ENCODE data around the gene MYBL2. TPM values are rescaled to one million over a fixed set of nuclear protein-coding genes. Genes with fewer than 3 reads are reported as not detected.

MYBL2 gene
- total and polyA plus RNA-seq, 2 experiments from 2014 or later: 3.5 to 13.8 TPM

GRCh38 chr20:43681468-43681942 lies 14.6 kb downstream of the MYBL2 start:
- Histone ChIP-seq H3K4me1 (ENCODE audit: insufficient read depth) (no peaks in the 10 kb centered on the region), H2AFZ (no peak overlapping the region), H3K4me2 (no peak overlapping the region), H3K79me2 (peaks cover 3% of the 10 kb centered on the region), H3K4me3 (no peak overlapping the region), H3K9me2 (replicated peaks; ENCODE audit: insufficient read depth) (no peaks in the 10 kb centered on the region), H4K20me1 (ENCODE audit: insufficient read depth, poor library complexity, severe bottlenecking) (no peaks in the 10 kb centered on the region), H3K27ac (no peak overlapping the region), H3K27me3 (no peaks in the 10 kb centered on the region), H3K9me3 (ENCODE audit: low read depth) (no peaks in the 10 kb centered on the region), H3K36me3 (replicated peaks; ENCODE audit: insufficient read depth, low read depth) (no peaks in the 10 kb centered on the region)
- DNase-seq (ENCODE audit: low spot score): no peak
- no peak for TF ChIP-seq EZH2 (IDR thresholded peaks at IDR 0.05; ENCODE audit: borderline replicate concordance)
- TF ChIP-seq EZH2phosphoT487 (IDR thresholded peaks at IDR 0.05; ENCODE audit: low read depth, severe bottlenecking, unreplicated experiment): no peak
- no peak for TF ChIP-seq CTCF (IDR thresholded peaks at IDR 0.05; ENCODE audit: poor library complexity)
- WGBS (ENCODE audit: low lambda C conversion rate, missing lambda C conversion rate): 90% methylated on average over 8 of the region's 8 CpGs

- Histone ChIP-seq H3K9me2 (replicated peaks; ENCODE audit: insufficient read depth) (no peaks in the 10 kb centered on the region), H2AFZ (no peak overlapping the region), H3K27me3 (no peaks in the 10 kb centered on the region), H3K4me2 (no peak overlapping the region), H3K79me2 (no peaks in the 10 kb centered on the region), H4K20me1 (ENCODE audit: insufficient read depth, poor library complexity, severe bottlenecking) (no peaks in the 10 kb centered on the region), H3K36me3 (replicated peaks; ENCODE audit: insufficient read depth, low read depth) (no peaks in the 10 kb centered on the region), H3K4me1 (ENCODE audit: insufficient read depth) (no peaks in the 10 kb centered on the region), H3K27ac (no peak overlapping the region), H3K4me3 (no peak overlapping the region), H3K9me3 (ENCODE audit: low read depth) (no peaks in the 10 kb centered on the region)
- WGBS (ENCODE audit: low lambda C conversion rate, missing lambda C conversion rate): 83% methylated on average over 2 of the region's 2 CpGs
- no peak for TF ChIP-seq EZH2phosphoT487 (IDR thresholded peaks at IDR 0.05; ENCODE audit: low read depth, severe bottlenecking, unreplicated experiment)
- no peak for TF ChIP-seq CTCF (IDR thresholded peaks at IDR 0.05; ENCODE audit: poor library complexity)
- no peak for TF ChIP-seq EZH2 (IDR thresholded peaks at IDR 0.05; ENCODE audit: borderline replicate concordance)
- no peak for DNase-seq (ENCODE audit: low spot score)
These were observed 15.1 kb downstream of the MYBL2 start for GRCh38 chr20:43681991-43682410.

- Histone ChIP-seq H3K27ac (no peak overlapping the region), H3K4me1 (ENCODE audit: insufficient read depth) (no peaks in the 10 kb centered on the region), H3K79me2 (no peaks in the 10 kb centered on the region), H3K9me3 (ENCODE audit: low read depth) (no peaks in the 10 kb centered on the region), H3K27me3 (no peaks in the 10 kb centered on the region), H3K9me2 (replicated peaks; ENCODE audit: insufficient read depth) (no peaks in the 10 kb centered on the region), H3K4me3 (no peak overlapping the region), H3K4me2 (no peak overlapping the region), H2AFZ (no peak overlapping the region), H3K36me3 (replicated peaks; ENCODE audit: insufficient read depth, low read depth) (no peaks in the 10 kb centered on the region), H4K20me1 (ENCODE audit: insufficient read depth, poor library complexity, severe bottlenecking) (no peaks in the 10 kb centered on the region)
- DNase-seq (ENCODE audit: low spot score): no peak
- TF ChIP-seq EZH2 (IDR thresholded peaks at IDR 0.05; ENCODE audit: borderline replicate concordance) (no peak), CTCF (IDR thresholded peaks at IDR 0.05; ENCODE audit: poor library complexity) (no peak), EZH2phosphoT487 (IDR thresholded peaks at IDR 0.05; ENCODE audit: low read depth, severe bottlenecking, unreplicated experiment) (no peak)
- 94% methylated on average over 9 of the region's 9 CpGs for WGBS (ENCODE audit: low lambda C conversion rate, missing lambda C conversion rate)
These were observed 15.5 kb downstream of the MYBL2 start for GRCh38 chr20:43682446-43682845.

- no peak for TF ChIP-seq EZH2phosphoT487 (IDR thresholded peaks at IDR 0.05; ENCODE audit: low read depth, severe bottlenecking, unreplicated experiment)
- TF ChIP-seq CTCF (IDR thresholded peaks at IDR 0.05; ENCODE audit: poor library complexity): no peak
- TF ChIP-seq EZH2 (IDR thresholded peaks at IDR 0.05; ENCODE audit: borderline replicate concordance): no peak
- DNase-seq (ENCODE audit: low spot score): no peak
- no peaks in the 10 kb centered on the region for H3K9me2 ChIP-seq (replicated peaks; ENCODE audit: insufficient read depth)
- H3K4me1 ChIP-seq (ENCODE audit: insufficient read depth): no peaks in the 10 kb centered on the region
- H3K79me2 ChIP-seq: no peaks in the 10 kb centered on the region
- H3K27ac ChIP-seq: no peak overlapping the region
- no peaks in the 10 kb centered on the region for H3K9me3 ChIP-seq (ENCODE audit: low read depth)
- no peaks in the 10 kb centered on the region for H3K36me3 ChIP-seq (replicated peaks; ENCODE audit: insufficient read depth, low read depth)
- no peak overlapping the region for H3K4me3 ChIP-seq
- H4K20me1 ChIP-seq (ENCODE audit: insufficient read depth, poor library complexity, severe bottlenecking): no peaks in the 10 kb centered on the region
- no peak overlapping the region for H3K4me2 ChIP-seq
- H3K27me3 ChIP-seq: no peaks in the 10 kb centered on the region
- WGBS (ENCODE audit: low lambda C conversion rate, missing lambda C conversion rate): 91% methylated on average over 13 of the region's 13 CpGs
- no peak overlapping the region for H2AFZ ChIP-seq
These were observed 19.9 kb downstream of the MYBL2 start for GRCh38 chr20:43686820-43687219.
